ENCODE results near the gene USP22.
"Not testable (repeated sequence)": the region's sequence is repeated elsewhere in the genome, so short reads cannot be mapped to it uniquely, and the experiment has no call there.

USP22 gene

DNA sequence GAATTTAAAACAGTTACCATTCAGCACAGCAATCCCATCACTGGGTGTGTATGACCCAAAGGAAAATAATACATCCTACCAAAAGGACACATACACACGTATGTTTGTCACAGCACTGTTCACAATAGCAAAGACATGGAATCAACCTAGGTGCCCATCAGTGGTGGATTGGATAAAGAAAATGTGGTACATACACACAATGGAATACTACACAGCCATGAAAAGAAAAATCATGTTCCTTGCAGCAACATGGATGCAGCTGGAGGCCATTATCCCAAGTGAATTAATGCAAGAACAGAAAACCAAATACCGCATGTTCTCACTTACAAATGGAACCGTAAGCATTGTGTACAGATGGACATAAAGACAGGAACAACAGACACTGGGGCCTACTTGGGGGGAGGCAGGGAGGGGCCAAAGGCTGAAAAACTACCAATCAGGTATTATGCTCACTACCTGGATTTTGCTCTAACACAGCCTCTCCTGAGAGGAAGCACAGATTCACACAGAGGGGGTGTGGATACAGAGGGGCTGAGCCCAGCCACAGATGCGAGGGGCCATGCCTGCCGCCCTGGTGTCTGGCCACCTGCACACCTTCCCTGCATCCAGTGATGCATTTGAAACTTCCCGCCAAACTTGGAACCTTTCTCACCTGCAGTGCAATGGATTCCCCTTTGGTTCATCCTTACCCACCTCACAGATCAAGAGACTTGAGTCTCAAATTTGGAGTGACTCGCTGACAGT, 55.9 kb downstream of the USP22 start:
- no peak for DNase-seq

DNA sequence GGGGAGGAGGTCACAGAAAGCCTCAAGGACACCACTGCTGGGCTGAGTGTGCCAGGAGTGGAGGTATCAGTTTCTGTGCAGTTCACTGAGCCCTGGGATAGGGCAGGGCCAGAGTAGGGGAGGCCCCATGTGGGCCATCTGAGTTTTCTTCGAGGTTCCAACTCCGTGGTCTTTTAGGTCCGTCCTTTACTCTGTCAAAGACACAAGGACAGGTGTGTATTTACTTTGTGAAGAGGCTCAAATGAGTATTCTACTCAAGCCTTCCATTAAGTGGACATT, 59.5 kb downstream of the USP22 start:
- no peak for DNase-seq

DNA sequence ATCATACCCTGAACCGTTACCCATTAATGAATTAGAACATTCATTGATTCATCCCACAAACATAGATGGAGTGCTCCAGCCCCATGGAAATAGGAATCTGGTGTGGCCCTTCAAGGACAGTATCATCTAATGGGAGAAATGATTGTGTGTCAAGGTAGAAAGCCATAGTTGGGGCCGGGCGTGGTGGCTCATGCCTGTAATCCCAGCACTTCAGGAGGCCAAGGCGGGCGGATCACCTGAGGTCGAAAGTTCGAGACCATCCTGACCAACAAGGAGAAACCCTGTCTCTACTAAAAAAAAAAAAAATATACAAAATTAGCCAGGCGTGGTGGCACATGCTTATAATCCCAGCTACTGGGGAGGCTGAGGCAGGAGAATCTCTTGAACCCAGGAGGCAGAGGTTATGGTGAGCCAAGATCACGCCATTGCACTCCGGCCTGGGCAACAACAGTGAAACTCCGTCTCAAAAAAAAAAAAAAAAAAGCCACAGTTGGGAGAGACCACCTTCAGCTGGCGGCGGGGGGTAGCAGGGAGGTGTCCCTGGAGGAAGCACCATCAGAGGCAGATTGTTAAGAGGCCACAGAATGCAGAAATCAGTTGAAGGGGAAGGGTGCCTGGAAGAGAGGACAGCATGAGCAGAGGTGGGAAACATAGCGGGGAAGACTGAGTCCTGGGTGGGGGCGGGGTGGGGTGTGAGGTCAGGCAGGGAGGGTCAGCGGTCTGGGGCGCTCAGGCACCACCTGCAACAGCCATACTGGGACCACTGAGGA, 60.0 kb downstream of the USP22 start:
- no peak for DNase-seq

DNA sequence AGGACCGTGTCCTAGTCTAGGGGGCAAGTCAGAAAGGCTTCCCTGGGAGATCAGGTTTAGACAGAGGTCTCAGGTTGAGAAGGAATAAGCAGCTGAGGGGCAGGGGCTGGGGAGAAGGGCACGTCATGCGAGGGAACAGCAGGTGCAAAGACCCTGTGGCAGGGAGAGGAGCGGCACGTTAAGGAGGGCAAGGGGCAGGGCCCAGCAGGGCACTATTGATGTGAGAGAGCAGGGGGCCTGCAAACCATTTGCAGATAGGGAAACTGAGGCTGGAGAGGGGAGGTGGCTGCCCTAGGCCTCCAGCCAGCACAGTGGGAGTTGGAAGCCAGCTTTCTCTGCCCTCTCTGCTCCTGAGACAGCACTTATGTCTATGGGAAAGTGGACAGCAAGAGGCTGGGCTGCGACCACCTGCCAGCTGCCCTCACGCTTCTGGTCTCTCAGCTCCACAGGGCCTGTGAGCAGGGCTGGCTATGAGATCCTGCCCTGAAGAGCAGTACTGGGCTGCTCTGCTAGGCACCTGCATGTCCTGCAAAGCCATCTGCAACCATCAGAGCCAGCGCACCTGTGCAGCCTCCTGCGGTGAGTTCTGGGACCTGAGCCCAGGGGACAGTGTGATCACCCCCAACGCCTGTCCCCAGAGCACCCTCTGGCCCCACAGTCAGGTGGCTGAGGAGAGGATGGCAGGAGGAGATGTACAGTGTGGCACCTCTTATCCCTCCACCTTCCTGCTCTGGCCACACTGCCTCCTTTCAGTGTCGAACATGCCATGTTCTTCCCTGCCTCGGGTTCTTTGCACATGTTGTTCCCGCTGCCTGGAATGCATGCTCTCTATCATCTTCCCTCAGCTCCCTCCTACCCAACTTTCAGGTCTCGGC, 61.5 kb downstream of the USP22 start:
- DNase-seq: no peak

DNA sequence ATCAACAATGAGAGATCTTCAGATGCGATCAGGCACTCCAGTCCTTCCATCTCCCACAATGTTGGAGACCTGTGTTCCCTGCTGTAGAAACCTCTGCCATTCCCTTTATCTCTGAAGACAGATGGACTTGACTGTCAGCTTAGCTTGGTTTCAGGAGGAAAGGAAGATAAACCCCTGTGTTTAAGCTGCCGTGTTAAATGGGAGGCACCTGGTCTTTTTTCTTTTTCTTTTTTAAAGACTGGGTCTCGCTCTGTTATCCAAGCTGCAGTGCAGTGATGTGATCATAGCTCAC, 63.1 kb downstream of the USP22 start:
- DNase-seq: no peak

DNA sequence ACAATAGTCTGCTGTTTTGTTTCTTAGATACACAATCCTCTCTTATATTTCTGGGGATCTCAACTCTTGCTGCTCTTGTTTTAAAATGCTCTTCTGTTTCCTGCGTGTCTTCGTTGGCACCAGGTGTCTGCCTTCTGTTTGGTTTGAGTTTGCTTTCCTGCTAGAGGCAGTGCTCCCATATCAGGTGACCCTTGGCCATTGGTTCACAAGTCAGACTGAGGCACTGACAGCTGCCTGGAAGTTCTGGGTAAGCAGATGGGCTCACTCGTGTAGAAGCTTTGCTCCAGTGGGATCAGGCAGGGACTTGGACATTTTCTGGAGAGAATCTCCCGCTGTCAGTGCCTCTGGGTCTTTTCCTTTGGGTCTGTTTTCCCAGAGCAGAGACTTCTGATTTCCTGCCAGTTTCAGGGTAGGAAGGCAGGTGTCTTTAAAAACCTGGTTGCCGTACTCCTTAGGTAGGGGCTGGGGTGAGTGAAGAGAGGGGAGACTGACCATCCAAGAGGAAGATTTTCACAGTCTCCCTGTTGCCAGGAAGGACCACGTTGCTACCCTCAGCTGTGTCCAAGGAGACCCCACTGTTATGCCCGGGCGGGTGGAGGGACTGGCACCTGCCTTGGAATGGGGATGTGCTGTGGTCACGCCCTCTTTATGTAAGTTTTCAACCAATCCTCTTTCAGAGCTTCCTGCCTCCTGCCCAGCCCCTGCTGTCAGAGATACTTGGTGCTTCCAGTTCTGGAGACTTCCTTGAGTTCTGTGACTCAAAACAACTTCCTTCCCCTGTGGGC, 63.6 kb downstream of the USP22 start:
- not testable (repeated sequence) for DNase-seq

DNA sequence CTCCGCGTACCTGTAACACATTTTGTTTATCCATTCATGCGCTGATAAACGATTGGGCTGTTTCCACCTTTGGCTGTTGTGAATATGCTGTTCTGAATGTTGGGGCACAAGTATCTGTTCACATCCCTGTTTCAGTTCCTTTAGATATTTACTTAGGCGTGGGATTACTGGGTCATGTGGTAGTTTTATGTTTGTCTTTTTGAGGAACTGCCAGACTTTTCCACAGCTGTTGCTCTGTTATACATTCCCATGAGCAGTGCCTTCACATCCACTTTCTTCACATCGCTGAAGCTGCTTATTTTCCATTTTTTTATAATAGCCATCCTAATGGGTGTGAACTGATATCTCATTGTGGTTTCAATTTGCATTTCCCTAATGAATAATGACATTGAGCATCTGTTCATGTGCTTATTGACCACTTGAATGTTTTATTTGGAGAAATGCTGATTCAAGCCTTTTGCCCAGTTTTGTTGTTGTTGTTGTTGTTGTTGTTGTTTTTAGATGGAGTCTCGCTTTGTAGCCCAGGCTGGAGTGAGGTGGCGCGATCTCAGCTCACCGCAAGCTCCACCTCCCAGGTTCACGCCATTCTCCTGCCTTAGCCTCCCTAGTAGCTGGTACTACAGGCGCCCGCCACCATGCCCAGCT, 65.1 kb downstream of the USP22 start:
- DNase-seq: not testable (repeated sequence)

DNA sequence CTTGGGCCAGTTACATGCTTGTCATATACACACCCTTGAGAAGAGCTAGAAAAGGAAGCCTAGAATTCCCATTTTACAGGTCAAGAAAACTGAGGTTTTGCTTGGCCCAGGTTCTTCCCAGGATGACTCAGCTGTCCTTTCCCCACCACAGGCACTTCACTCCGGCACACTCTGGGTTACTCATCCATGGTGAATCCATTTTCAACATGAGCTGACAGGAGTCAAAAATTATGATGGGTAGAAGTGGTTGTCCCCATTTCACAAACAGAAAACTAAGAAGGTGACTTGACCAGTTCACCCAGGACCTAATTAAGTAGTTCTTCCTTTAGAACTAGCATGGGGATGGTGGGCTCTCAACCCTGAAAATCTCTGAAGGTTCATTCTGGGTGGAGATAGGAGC, 67.2 kb downstream of the USP22 start:
- DNase-seq: no peak

DNA sequence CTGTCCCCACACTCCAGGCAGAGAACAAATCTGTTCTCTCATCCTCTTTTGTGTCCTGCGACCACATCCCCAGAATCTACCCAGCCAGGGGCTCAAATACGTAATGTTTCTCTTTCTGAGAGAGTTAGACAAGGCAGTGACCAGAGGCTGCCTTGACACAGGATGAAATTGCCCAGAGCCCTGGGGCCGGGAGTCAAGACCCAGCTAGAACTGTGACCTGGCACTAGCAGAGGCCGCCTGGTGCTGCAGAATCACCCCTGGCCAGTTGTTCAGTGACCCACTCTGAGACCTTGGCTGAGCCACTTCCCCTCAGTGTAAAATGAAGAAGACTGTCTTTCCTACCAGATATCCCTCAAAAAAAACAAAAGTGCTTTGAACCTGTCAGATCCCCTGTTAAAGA, 72.5 kb downstream of the USP22 start:
- no peak for DNase-seq

DNA sequence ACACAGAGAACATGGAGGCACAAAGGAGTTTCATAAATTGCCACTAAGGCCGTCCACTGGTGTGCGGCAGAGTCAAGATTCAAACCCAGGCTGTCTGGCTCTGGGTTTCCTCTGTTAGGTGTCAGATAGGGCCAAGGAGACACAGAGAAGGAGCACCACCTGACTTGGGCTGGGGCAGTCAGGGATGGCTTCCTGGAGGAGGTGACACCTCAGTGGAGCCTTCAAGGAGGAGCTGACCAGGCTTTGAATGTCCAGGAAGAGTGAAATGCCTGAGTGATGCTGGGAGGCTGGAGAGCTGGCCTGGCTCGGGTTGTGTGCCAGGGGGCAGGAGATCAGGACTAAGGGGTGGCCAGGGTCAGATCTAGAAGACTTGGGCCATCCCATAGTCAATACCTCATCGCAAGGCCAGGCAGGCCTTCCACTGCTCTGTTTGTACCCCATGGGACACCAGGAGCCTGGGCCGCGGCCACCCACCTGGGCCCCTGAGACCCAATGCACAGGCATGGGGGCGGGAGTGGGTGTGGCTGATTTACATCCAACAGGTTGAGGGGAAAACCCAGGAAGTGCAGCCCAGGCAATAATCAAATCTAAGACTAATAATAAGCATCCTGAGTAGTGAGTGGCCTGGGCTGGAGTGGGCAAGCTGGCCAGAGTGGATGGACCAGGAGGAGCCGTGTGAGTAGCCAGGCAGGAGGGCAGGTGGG, 73.7 kb downstream of the USP22 start:
- no peak for DNase-seq

DNA sequence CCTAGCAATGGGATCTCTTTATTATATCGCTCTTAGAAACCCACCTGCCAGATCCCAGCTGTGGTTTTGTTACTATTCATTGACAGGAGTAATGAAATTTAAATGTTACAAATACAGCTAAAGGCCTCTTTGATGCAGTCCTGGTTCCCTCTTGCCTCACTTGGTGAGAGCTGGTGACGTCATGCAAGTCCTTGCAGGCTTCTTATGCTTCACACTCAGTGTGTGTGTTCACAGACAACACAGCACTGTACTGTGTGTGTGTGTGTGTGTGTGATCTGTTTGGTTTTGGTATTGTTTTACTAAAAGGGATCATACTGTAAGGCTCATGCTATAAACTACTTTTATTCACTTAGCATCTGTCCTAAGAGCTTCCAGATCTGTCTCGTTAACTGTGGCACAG, 75.0 kb downstream of the USP22 start:
- no peak for DNase-seq

DNA sequence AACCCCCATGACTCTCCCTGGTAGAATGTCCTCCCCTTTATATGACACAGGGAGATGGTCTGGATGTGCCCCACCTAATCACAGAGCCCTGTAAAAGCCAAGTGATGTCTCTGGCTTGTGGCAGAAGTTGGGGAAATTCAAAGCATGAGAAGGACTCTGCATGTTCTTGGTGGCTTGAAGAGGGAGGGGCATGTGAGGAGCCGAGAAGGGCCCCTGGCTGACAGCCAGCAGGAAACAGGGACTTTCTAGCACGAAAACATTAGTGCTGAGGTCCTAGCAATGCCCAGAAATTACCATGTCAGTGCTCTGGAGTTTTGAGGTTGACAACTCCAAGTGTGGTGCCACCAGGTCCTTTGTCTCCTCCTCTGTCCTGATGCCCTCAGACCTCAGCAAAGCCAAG, 75.9 kb downstream of the USP22 start:
- no peak for DNase-seq

DNA sequence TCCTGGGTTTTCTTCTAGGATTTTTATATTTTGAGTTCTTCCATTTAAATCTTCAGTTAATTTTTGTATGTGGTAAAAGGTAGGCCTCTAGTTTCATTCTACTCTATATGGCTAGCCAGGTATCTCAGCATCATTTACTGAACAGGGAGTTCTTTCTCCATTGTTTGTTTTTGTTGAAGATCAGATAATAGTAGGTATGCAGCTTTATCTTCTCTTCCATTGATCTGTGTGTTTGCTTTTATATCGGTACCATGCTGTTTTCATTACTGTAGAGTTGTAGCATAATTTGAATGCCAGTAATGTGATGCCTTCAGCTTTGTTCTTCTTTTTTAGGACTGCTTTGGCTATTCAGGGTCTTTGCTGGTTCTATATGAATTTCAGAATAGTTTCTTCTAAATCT, 77.3 kb downstream of the USP22 start:
- DNase-seq: no peak

DNA sequence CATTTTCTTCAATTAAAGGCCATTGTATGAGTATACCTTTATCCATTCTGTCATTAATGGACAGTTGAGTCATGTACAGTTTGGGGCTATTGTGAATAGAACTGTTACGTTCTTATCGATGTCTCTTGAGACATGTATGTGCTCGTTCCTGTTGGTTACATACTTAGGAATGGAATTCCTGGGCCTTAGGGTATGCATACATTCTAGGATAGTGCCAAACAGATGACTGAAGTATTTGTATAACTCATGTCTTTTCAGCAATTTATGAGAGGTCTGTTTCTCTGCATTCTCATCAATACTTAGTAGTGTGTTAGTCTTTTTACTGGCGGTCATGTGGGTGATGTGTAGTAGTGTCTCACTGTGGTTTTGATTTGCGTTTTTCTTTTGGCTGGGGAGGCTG, 81.2 kb downstream of the USP22 start:
- DNase-seq: no peak

DNA sequence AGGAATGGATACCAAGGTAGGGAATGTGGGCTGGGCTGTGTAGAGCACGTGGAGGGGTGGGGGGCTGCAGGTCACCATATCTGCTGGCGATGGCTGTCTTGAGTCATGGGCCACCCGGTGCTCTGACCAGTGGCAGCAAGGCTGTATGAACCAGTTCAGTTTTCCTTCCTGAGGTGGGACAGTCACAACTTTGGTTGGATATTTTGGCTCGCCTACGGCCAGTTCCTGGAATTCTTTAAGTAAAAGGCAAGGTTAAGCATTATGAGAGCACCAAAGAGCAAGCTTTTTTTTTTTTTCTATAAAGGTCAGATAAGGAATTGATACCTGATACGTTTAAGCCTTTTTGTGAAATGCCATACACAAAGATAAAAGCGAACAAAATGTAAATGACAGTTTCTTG, 81.9 kb downstream of the USP22 start:
- no peak for DNase-seq

DNA sequence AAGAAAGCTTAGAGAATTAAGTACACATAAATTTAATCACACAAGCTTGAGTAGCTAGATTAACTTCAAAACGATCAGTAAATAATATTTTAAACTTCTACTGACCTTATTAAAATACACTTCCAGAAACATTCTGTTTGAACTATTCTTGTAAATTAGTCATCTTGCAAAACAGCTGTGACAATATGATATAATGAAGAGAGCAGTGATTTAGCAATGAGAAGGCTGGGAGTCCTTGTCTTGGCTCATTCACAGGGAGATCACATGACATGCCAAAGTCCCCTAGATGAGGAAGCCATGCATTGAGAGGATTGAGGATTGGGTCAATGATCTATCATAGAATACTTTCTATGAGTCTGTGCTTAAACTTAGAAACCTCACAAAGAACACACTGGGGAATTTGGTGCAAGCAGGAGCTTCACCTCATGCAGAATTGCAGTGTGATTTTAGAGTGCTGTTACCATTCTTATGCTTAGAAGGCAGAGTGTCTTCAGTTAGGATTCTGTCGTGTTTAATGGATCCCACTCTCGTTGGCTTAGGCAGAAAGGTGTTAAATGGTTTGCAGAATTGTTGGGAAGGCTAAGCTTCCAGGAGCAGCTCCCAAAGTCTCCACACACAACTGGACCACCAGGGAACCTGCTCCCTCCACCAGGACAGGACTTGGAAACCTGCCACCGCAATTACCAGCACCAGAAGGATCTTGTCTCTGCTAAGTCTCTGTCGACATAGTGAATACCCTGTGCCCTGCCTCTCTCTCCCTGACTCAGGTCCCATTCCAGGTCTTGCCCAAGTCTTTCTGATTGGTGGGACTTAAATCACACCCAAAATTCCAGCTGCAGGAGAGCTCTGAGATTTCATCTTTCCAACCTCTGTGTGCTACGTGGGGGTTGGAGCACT, 87.1 kb downstream of the USP22 start:
- no peak for DNase-seq

DNA sequence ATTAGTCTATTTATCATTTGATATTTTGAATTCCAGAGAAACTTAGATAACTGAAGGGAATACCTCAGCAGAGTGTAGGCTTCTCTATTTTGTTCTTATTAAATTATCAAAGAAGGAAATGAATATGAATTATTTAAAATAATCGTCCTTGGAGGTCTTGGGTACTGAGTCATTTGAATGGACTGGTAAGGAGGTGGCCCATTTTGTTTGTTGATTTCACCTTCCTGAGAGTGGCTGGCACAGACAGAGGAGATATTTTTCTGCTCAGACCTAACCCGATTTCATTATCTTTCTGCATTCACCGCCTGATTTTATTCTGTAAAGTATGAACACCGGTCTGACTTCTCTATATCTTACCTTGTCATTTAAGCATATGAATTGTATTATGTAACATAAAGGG, 88.0 kb downstream of the USP22 start:
- no peak for DNase-seq

DNA sequence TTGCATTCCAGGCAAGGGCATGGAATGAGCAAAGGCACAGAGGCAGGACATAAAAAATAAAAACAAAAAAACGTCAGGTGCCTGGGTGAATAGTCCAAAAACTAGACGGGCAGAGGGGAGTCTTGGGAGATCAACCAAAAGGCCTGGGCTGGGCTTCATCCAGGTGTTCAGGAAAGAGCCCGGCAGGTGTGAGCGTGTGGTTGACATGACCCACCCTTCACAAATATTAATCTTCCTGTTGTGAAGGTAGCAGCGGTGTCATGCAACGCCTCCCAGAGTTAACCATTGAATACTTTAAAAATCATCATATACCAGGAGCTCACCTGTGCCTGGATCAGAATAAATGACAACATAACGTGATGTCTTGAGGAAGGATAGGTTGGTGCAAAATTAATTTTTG, 90.6 kb downstream of the USP22 start:
- no peak for DNase-seq
